Measurements from ENCODE around the gene PCDHB14.

The PCDHB14 gene

GRCh38 chr5:141269195-141269594 is 46.1 kb downstream of the PCDHB14 start:
- no peak for DNase-seq (ENCODE audit: extremely low read depth in 1 of 2, low read depth in 1 of 2)

- DNase-seq (ENCODE audit: extremely low read depth in 1 of 2, low read depth in 1 of 2), result no peak
Observed at GRCh38 chr5:141272906-141273305, 49.8 kb downstream of the PCDHB14 start.

Data from activated CD8-positive, alpha-beta memory T cell treated with anti-CD3 and anti-CD28 coated beads for 1 hour (primary cell).